ACC112 (cell line): Measurements from ENCODE around the gene DUSP18.

Source experiments
- H2AFZ ChIP-seq: fragments of 200-600 bp; sonication (generic); one replicate; pipeline ENCODE4 v1.6.0; 2017; ENCODE audit warnings: antibody characterized with exemption, low read length; ENCODE audit not compliant: unreplicated experiment
- H3K27ac ChIP-seq: fragments of 200-600 bp; sonication (generic); 2 replicates; pipeline ENCODE4 v1.5.1; 2014; ENCODE audit warnings: low read depth, mild to moderate bottlenecking, antibody characterized with exemption, low read length, moderate library complexity
- H3K27me3 ChIP-seq: fragments of 200-600 bp; sonication (generic); 2 replicates; pipeline ENCODE4 v1.6.1; 2014; ENCODE audit warnings: mild to moderate bottlenecking, antibody characterized with exemption, low read length, moderate library complexity, mixed read lengths; ENCODE audit not compliant: insufficient read depth
- H3K36me3 ChIP-seq: fragments of 200-600 bp; sonication (generic); 2 replicates; pipeline ENCODE4 v1.6.1; 2016; ENCODE audit warnings: mild to moderate bottlenecking, antibody characterized with exemption, low read length, moderate library complexity, mixed read lengths; ENCODE audit not compliant: insufficient read depth
- H3K4me1 ChIP-seq: fragments of 200-600 bp; sonication (generic); one replicate; pipeline ENCODE4 v1.6.1; 2016; ENCODE audit warnings: low read length, mixed read lengths; ENCODE audit not compliant: insufficient read depth, unreplicated experiment, control insufficient read depth
- H3K4me3 ChIP-seq: fragments of 200-600 bp; sonication (generic); 2 replicates; pipeline ENCODE4 v1.5.1; 2014; ENCODE audit warnings: mild to moderate bottlenecking, low read depth, low read length
- H3K79me2 ChIP-seq: fragments of 200-600 bp; sonication (generic); one replicate; pipeline ENCODE4 v1.6.0; 2016; ENCODE audit warnings: low read length; ENCODE audit not compliant: control insufficient read depth, unreplicated experiment, insufficient read depth

Gene DUSP18

DNA sequence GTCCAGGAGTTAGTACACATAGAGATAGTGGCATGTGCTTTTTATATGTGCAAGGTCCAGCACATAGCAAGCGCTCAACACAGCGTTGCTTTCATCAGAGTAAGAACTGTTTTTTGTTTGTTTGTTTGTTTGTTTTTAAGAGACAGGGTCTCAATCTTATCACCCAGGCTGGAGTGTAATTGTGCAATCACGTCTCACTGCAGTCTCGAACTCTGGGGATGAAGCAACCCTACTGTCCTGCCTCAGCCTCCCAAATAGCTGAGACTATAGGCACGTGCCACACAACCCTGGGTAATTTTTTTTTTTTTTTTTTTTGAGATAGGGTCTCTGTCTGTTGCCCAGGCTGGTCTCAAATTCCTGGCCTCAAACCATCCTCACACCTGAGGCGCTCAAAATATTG is 49.9 kb downstream of the DUSP18 start:
- H3K27ac ChIP-seq = no peak overlapping the region
- no peaks in the 10 kb centered on the region for H3K27me3 ChIP-seq
- no peak overlapping the region for H3K4me3 ChIP-seq
- no peaks in the 10 kb centered on the region for H3K79me2 ChIP-seq
- no peak overlapping the region for H2AFZ ChIP-seq
- H3K36me3 ChIP-seq = no peaks in the 10 kb centered on the region
- H3K4me1 ChIP-seq = no peaks in the 10 kb centered on the region

GRCh38 chr22:30615543-30615954 is 52.1 kb downstream of the DUSP18 start:
- H3K27ac ChIP-seq = no peak overlapping the region
- H3K4me1 ChIP-seq = no peaks in the 10 kb centered on the region
- no peaks in the 10 kb centered on the region for H3K36me3 ChIP-seq
- H3K79me2 ChIP-seq = no peaks in the 10 kb centered on the region
- H3K27me3 ChIP-seq = no peaks in the 10 kb centered on the region
- H2AFZ ChIP-seq = no peak overlapping the region
- no peak overlapping the region for H3K4me3 ChIP-seq

DNA sequence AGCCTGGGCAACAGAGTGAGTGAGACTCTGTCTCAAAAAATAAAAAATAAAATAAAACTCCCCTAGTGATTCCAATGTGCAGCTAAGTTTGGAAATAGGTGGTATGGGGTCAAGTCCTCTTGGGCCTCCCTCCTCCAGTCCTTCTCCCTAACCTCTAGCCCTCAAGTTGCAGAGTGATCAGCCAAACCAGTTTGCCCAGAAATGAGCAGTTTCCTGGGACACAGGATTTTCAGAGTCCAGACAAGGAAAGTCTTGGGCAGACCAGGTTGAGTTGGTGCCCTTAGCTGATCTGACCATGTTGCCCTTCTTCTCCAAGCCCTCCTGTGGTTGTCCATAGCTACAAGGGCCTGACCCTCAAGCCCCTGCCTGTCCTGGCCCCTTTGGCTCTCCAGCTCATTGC is 52.8 kb downstream of the DUSP18 start:
- H3K79me2 ChIP-seq = no peaks in the 10 kb centered on the region
- H3K4me3 ChIP-seq = no peak overlapping the region
- no peak overlapping the region for H3K27ac ChIP-seq
- peaks cover 6% of the 10 kb centered on the region for H3K4me1 ChIP-seq
- H2AFZ ChIP-seq = no peak overlapping the region
- no peaks in the 10 kb centered on the region for H3K27me3 ChIP-seq
- no peaks in the 10 kb centered on the region for H3K36me3 ChIP-seq

DNA sequence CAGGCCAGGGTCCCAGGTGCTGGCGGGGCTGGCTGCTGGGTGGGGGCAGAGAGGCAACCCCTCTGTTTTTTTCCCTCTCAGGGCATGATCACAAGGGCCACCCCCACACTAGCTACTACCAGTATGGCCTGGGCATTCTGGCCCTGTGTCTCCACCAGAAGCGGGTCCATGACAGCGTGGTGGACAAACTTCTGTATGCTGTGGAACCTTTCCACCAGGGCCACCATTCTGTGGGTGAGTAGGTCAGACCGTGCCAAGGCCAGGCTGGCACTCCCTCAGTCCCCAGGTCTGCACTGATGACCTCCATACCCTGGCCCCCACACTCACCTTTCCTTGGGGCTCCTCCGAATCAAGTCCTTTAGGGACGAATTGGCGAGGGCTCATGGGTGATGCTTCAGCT is 53.4 kb downstream of the DUSP18 start:
- H2AFZ ChIP-seq = no peak overlapping the region
- H3K27me3 ChIP-seq = no peaks in the 10 kb centered on the region
- no peaks in the 10 kb centered on the region for H3K36me3 ChIP-seq
- H3K27ac ChIP-seq = no peak overlapping the region
- H3K79me2 ChIP-seq = no peaks in the 10 kb centered on the region
- H3K4me1 ChIP-seq = peaks cover 12% of the 10 kb centered on the region
- no peak overlapping the region for H3K4me3 ChIP-seq

GRCh38 chr22:30612789-30613188 is 54.9 kb downstream of the DUSP18 start:
- no peak overlapping the region for H3K27ac ChIP-seq
- no peaks in the 10 kb centered on the region for H3K36me3 ChIP-seq

More at GRCh38 chr22:30612789-30613188, 54.9 kb downstream of the DUSP18 start:
- no peaks in the 10 kb centered on the region for H3K79me2 ChIP-seq
- no peak overlapping the region for H2AFZ ChIP-seq
- no peaks in the 10 kb centered on the region for H3K27me3 ChIP-seq
- peaks cover 24% of the 10 kb centered on the region for H3K4me1 ChIP-seq
- no peak overlapping the region for H3K4me3 ChIP-seq
